Endothelial cell of umbilical vein (primary cell): ENCODE results near the gene SP6. TPM values are rescaled to one million over a fixed set of nuclear protein-coding genes. Genes with fewer than 3 reads are reported as not detected.

Source experiments
- BruUV-seq: library from RNA; stranded (reverse); fragments of 400-500 nt; replicated peaks from 2 replicates; lab custom pipeline; 2021; lab: Mats Ljungman, UMichigan
- CTCF ChIA-PET: fragments of 300-600, 350-600 bp; sonication (Branson Sonifier 250); formaldehyde crosslinking; loops from one replicate; lab custom pipeline; 2021; ENCODE audit warnings: antibody characterized with exemption, inconsistent platforms; lab: Charles Lee
- POLR2A ChIA-PET: fragments of 300-600, 350-600 bp; sonication (Branson Sonifier 250); formaldehyde crosslinking; loops from one replicate; lab custom pipeline; 2021; ENCODE audit warnings: antibody characterized with exemption, inconsistent platforms; lab: Charles Lee
- DNase-seq: peaks from one replicate; pipeline ENCODE4 v3.0.0-alpha.2; 2011; ENCODE audit warnings: low read depth, low spot score
- FAIRE-seq: peaks from 2 replicates; lab custom pipeline; 2011; peaks lifted over from hg19 to GRCh38; lab: Jason Lieb, UNC
- H2AFZ ChIP-seq: 2 replicates; pipeline ENCODE4 v1.6.0; 2012; ENCODE audit warnings: low read depth, low read length, control low read depth, inconsistent platforms
- H3K27ac ChIP-seq: 2 replicates; pipeline ENCODE4 v1.5.1; 2011; ENCODE audit warnings: low read depth, mild to moderate bottlenecking, control low read depth, low read length, moderate library complexity; ENCODE audit not compliant: insufficient read depth
- H3K27me3 ChIP-seq, 2 experiments: 2 replicates each; pipeline versions ENCODE4 v1.6.0 to v1.6.1; 2011; ENCODE audit warnings: low read length in 2 of 2, mixed read lengths in 1 of 2; ENCODE audit not compliant: control insufficient read depth in 2 of 2, insufficient read depth in 2 of 2
- H3K36me3 ChIP-seq, 2 experiments: 2 replicates in 1 of 2; 3 replicates in 1 of 2; pipeline ENCODE4 v1.5.1; 2011; ENCODE audit warnings: low read length in 2 of 2, mild to moderate bottlenecking in 1 of 2, moderate library complexity in 1 of 2; ENCODE audit not compliant: control insufficient read depth in 2 of 2, insufficient read depth in 2 of 2; ENCODE audit errors: extremely low read depth in 1 of 2
- H3K4me1 ChIP-seq: 3 replicates; pipeline ENCODE4 v1.5.1; 2011; ENCODE audit warnings: mild to moderate bottlenecking, low read length; ENCODE audit not compliant: control insufficient read depth, insufficient read depth; ENCODE audit errors: extremely low read depth
- H3K4me2 ChIP-seq: 2 replicates; pipeline ENCODE4 v1.6.1; 2011; ENCODE audit warnings: low read length, control low read depth, mixed read lengths; ENCODE audit not compliant: insufficient read depth
- H3K4me3 ChIP-seq, 3 experiments: fragments of 200-600 bp in 1 of 3; sonication (generic), shearing (Covaris generic) in 1 of 3; replicated peaks in 1 of 3; 2 replicates each; pipeline ENCODE4 v1.5.1; 2011 to 2016; ENCODE audit warnings: control low read depth in 3 of 3, low read length in 3 of 3, mild to moderate bottlenecking in 2 of 3, inconsistent platforms in 1 of 3, low read depth in 1 of 3, moderate library complexity in 1 of 3; ENCODE audit not compliant: insufficient read depth in 1 of 3
- H3K79me2 ChIP-seq: 2 replicates; pipeline ENCODE4 v1.6.0; 2012; ENCODE audit warnings: low read length, inconsistent platforms; ENCODE audit not compliant: control insufficient read depth, insufficient read depth
- H3K9ac ChIP-seq: replicated peaks from 2 replicates; pipeline ENCODE3; 2011; ENCODE audit warnings: low read length, control low read depth; ENCODE audit not compliant: insufficient read depth; ENCODE audit errors: extremely low read depth
- H3K9me1 ChIP-seq: replicated peaks from 3 replicates; pipeline ENCODE4 v1.6.0; 2011; ENCODE audit warnings: mild to moderate bottlenecking, low read length; ENCODE audit not compliant: control insufficient read depth, insufficient read depth; ENCODE audit errors: extremely low read depth
- H3K9me3 ChIP-seq: replicated peaks from 2 replicates; pipeline ENCODE4 v1.5.1; 2012; ENCODE audit warnings: low read length, inconsistent platforms; ENCODE audit not compliant: control insufficient read depth, insufficient read depth
- H4K20me1 ChIP-seq: replicated peaks from 2 replicates; pipeline ENCODE3; 2011; ENCODE audit warnings: mild to moderate bottlenecking, low read length; ENCODE audit not compliant: control insufficient read depth, insufficient read depth; ENCODE audit errors: extremely low read depth
- CTCF ChIP-seq, 2 donors: IDR thresholded peaks; 1 replicate in 1 of 2; 2 replicates in 1 of 2; pipeline ENCODE4 v1.5.1; 2011; ENCODE audit warnings: low read length in 2 of 2, mild to moderate bottlenecking in 2 of 2, moderate library complexity in 2 of 2, control low read depth in 1 of 2, inconsistent platforms in 1 of 2, low read depth in 1 of 2; ENCODE audit not compliant: insufficient read depth in 1 of 2; ENCODE audit errors: extremely low read depth in 1 of 2
- GATA2 ChIP-seq: IDR thresholded peaks from 2 replicates; pipeline ENCODE4 v1.7.0; 2011; ENCODE audit warnings: low read depth, mild to moderate bottlenecking, moderate library complexity, mixed read lengths, low read length; ENCODE audit not compliant: insufficient read length, insufficient read depth
- POLR2A ChIP-seq: IDR thresholded peaks from 2 replicates; pipeline ENCODE4 v1.6.1; 2012; ENCODE audit warnings: low read depth, mild to moderate bottlenecking, control low read depth, low read length
- POLR2AphosphoS5 ChIP-seq: IDR thresholded peaks from 2 replicates; pipeline ENCODE4 v1.6.1; 2012; ENCODE audit warnings: low read depth, mild to moderate bottlenecking, control low read depth, low read length, moderate library complexity; ENCODE audit not compliant: insufficient read depth
- dilution Hi-C: fragments of 300-500 bp; cut with MboI; formaldehyde crosslinking; loops from one replicate; pipeline ENCODE4 v1.15.0; 2019; ENCODE audit warnings: low sequenced_read_pairs; ENCODE audit not compliant: extremely low pct_ligation_motif_present
- intact Hi-C: fragments of 100-400 bp; cut with micrococcal nuclease; formaldehyde crosslinking; loops from one replicate; pipeline ENCODE4 v1.10.0; 2022
- polyA plus RNA-seq, 4 experiments: library from polyadenylated mRNA; depleted of rRNA in 3 of 4; stranded (reverse) in 3 of 4; unstranded in 1 of 4; fragments of >200 nt; gene quantifications; 2 replicates each; pipeline versions ENCODE4 v1.2.1 to v1.2.3, GENCODE V29; 2011 to 2012; ENCODE audit warnings: missing spikeins in 1 of 4
- total RNA-seq: library from RNA; stranded (reverse); gene quantifications from 2 replicates; pipeline ENCODE4 v1.2.3, GENCODE V29; 2021

SP6 gene
- total and polyA plus RNA-seq, 2 donors (not counting 3 experiments of a cell fraction or from before 2014, with no cell fraction given): 0.11 to 1.3 TPM

GRCh38 chr17:47895856-47896671 is 45.1 kb upstream of the SP6 start, which contains the start of gene SP2:
Gene SP2, plus strand, starts transcription at chr17:47896236. Its CDS starts 51 bp downstream, at chr17:47896287.
- Histone ChIP-seq H4K20me1 (no peaks in the 10 kb centered on the region), H3K4me1 (peaks cover 15% of the 10 kb centered on the region), H3K9me3 (no peaks in the 10 kb centered on the region), H3K27ac (peak within 1 kb of the TSS; percentile 75), H3K4me2 (peak within 1 kb of the TSS; percentile 81), H3K79me2 (peaks cover 7% of the 10 kb centered on the region), H3K4me3 (peak within 1 kb of the TSS; percentile 51 to 90 (median 84)), H3K27me3 (no peaks in the 10 kb centered on the region), H3K36me3 (no peaks in the 10 kb centered on the region), H3K9ac (peak within 1 kb of the TSS; percentile 87), H3K9me1 (no peaks in the 10 kb centered on the region), H2AFZ (peak within 1 kb of the TSS; percentile 86)
- DNase-seq (peak; percentile 100), FAIRE-seq (peak; percentile 100)
- TF ChIP-seq CTCF (IDR thresholded peaks at IDR 0.05; ENCODE audit: extremely low read depth in 1 of 2, insufficient read depth in 1 of 2, low read depth in 1 of 2, low read length in 2 of 2): no peak
- TF ChIP-seq POLR2AphosphoS5: peak; percentile 84
- peak; percentile 60 for TF ChIP-seq POLR2A
- no peak for TF ChIP-seq GATA2
- dilution Hi-C loops (no loop called here), intact Hi-C loops (loop anchor here (1.0 kb wide), 5 partner anchors 45 to 211 kb away; partner anchors contain the start of genes PNPO, SCRN2 and SNX11)
- BruUV-seq: no TSS peak
- POLR2A ChIA-PET: interaction anchor here (1.0 to 1.2 kb wide), 3 partner anchors 9 to 55 kb away, joined by 4 to 6 read pairs (median 5); partner anchors contain the start of genes PNPO and SCRN2
- CTCF ChIA-PET: interaction anchor here (0.6 to 3.0 kb wide), 14 partner anchors 11 to 122 kb away, joined by 3 to 46 read pairs (median 5); partner anchors contain the start of genes CDK5RAP3, LRRC46, MRPL10 and PNPO
